ENCODE results near the gene GOLT1A.

GRCh38 chr1:204217648-204218000 lies 3.8 kb upstream of the GOLT1A start:
- TF ChIP-seq CTCF (conservative IDR thresholded peaks at IDR 0.05 in 1 of 2, IDR thresholded peaks at IDR 0.05 in 1 of 2; ENCODE audit: low read depth in 1 of 2, low read length in 2 of 2) = no peak
- TF ChIP-seq EZH2 (IDR thresholded peaks at IDR 0.05; ENCODE audit: low read length, missing control alignments) = no peak
